ENCODE measurements around the gene NAALADL2.

- no peak for TF ChIP-seq CTCF (IDR thresholded peaks at IDR 0.05)
- TF ChIP-seq POLR2A (IDR thresholded peaks at IDR 0.05), result no peak
Measured at GRCh38 chr3:175270198-175270837, 411.2 kb downstream of the NAALADL2 start.

All from uterus (tissue), 2 donors.